ENCODE measurements around the gene NOS1AP.

- TF ChIP-seq CTCF (conservative IDR thresholded peaks at IDR 0.05) (no peak), ZFX (IDR thresholded peaks at IDR 0.05) (no peak)
Observed at GRCh38 chr1:162046921-162047320, 22.6 kb upstream of the NOS1AP start.

Data from C4-2B (cell line).